Activated naive CD4-positive, alpha-beta T cell treated with Interleukin-2 at 50 U/mL for 16 hours (primary cell): Measurements from ENCODE around the gene CTNNA2.

Experiments used
- DNase-seq: peaks from one replicate; pipeline ENCODE4 v3.0.0-alpha.2; 2020

The CTNNA2 gene

GRCh38 chr2:80529466-80530165 is 1016.8 kb downstream of the CTNNA2 start:
- DNase-seq = no peak

GRCh38 chr2:80530442-80531064 is 1017.7 kb downstream of the CTNNA2 start:
- DNase-seq = no peak

- no peak for DNase-seq
These were observed 1018.5 kb downstream of the CTNNA2 start for GRCh38 chr2:80531319-80531718.

- DNase-seq = no peak
These were observed 1032.8 kb downstream of the CTNNA2 start for GRCh38 chr2:80545420-80546210.

- no peak for DNase-seq
These were observed 1033.9 kb downstream of the CTNNA2 start for GRCh38 chr2:80546766-80547165.

- DNase-seq = no peak
These were observed 1034.5 kb downstream of the CTNNA2 start for GRCh38 chr2:80547344-80547743.

GRCh38 chr2:80548469-80548868 is 1035.6 kb downstream of the CTNNA2 start:
- no peak for DNase-seq

GRCh38 chr2:80549901-80550300 is 1037.0 kb downstream of the CTNNA2 start:
- no peak for DNase-seq

GRCh38 chr2:80560326-80560725 is 1047.5 kb downstream of the CTNNA2 start:
- DNase-seq = no peak

- DNase-seq = no peak
These were observed 1055.2 kb downstream of the CTNNA2 start for GRCh38 chr2:80568011-80568410.

GRCh38 chr2:80573167-80573566 is 1060.3 kb downstream of the CTNNA2 start:
- DNase-seq = no peak

GRCh38 chr2:80573950-80574349 is 1061.1 kb downstream of the CTNNA2 start:
- DNase-seq = no peak

GRCh38 chr2:80579756-80580155 is 1066.9 kb downstream of the CTNNA2 start:
- DNase-seq = no peak

- no peak for DNase-seq
These were observed 1078.4 kb downstream of the CTNNA2 start for GRCh38 chr2:80591233-80591632.

GRCh38 chr2:80592106-80592505 is 1079.3 kb downstream of the CTNNA2 start:
- no peak for DNase-seq

- DNase-seq = no peak
These were observed 1097.3 kb downstream of the CTNNA2 start for GRCh38 chr2:80610108-80610507.

- DNase-seq = no peak
These were observed 1108.8 kb downstream of the CTNNA2 start for GRCh38 chr2:80621656-80622055.

GRCh38 chr2:80624062-80624461 is 1111.2 kb downstream of the CTNNA2 start:
- DNase-seq = no peak

GRCh38 chr2:80634590-80634989 is 1121.7 kb downstream of the CTNNA2 start:
- no peak for DNase-seq

- no peak for DNase-seq
These were observed 1125.9 kb downstream of the CTNNA2 start for GRCh38 chr2:80638783-80639182.

GRCh38 chr2:80642465-80642864 is 1129.6 kb downstream of the CTNNA2 start:
- no peak for DNase-seq

- DNase-seq = no peak
These were observed 1130.7 kb downstream of the CTNNA2 start for GRCh38 chr2:80643598-80643997.

- DNase-seq = no peak
These were observed 1138.6 kb downstream of the CTNNA2 start for GRCh38 chr2:80651435-80651834.

- DNase-seq = no peak
These were observed 1142.4 kb downstream of the CTNNA2 start for GRCh38 chr2:80655265-80655664.
